ENCODE data around the gene VPS26C.

VPS26C gene

GRCh38 chr21:37202221-37203110 lies 64.7 kb downstream of the VPS26C start:
- no peak for DNase-seq (ENCODE audit: low spot score)

GRCh38 chr21:37200641-37201480 lies 66.3 kb downstream of the VPS26C start:
- no peak for DNase-seq (ENCODE audit: low spot score)

GRCh38 chr21:37199057-37199924 lies 67.8 kb downstream of the VPS26C start:
- DNase-seq (ENCODE audit: low spot score) = no peak

- no peak for DNase-seq (ENCODE audit: low spot score)
Observed at GRCh38 chr21:37197746-37198145, 69.4 kb downstream of the VPS26C start.

DNA sequence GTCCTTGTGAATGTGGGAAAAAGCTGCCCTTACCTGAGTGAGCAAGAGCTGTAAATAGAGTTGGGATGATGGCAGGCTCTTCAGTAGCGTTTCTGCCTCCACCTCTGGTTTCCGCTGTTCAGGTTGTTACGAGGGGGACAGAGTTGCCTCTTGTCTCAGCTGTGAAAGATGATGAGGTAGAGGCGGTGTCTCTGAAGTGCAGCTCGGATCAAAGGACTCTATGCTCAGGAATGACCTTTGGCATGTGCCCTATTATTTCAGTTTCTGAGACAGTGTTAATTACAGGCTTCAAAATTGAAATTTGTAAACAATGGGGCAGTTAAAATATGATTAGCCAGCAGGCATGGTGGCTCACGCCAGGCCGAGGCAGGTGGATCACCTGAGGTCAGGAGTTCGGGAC lies 70.3 kb downstream of the VPS26C start:
- no peak for DNase-seq (ENCODE audit: low spot score)

- DNase-seq (ENCODE audit: low spot score) = no peak
Observed at GRCh38 chr21:37195610-37196009, 71.5 kb downstream of the VPS26C start.

DNA sequence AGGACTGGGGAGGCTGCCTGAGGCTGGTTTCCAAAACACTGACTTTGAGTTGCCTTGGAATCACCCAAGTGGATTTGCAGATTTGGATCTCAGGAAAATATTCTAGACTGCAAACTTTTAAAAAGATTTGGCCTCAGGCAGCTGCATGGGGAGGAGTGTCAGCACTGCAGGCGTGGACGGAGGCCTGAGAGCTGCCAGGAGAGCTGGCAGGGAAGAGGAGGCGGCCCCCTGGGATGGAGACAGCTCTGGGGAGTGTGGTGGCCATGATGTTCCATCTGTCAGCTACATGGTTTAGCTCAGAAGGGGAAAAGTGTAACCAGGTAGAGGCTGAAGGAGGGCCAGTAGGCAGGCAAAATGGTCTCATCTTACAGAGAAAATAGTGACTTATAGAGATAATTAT lies 72.1 kb downstream of the VPS26C start:
- DNase-seq (ENCODE audit: low spot score) = no peak

DNA sequence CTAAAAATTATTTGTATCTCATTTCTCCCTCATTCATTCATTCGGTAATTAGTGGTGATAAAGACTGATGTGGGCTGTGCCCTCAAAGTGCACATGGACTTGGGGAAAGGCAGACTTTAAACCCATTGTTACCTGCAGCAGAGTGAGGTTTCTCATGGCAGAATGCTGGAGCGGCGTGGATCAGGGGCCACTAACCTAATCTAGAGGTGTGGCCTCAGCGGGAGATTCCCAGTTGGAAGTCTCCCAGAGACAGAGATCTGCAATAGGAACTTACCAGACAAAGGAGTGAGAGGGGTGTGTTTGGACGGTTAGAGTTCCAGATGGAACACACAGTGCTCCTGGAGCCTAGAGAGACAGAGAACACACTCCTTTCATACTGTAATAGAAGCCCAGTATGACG lies 73.5 kb downstream of the VPS26C start:
- no peak for DNase-seq (ENCODE audit: low spot score)

DNA sequence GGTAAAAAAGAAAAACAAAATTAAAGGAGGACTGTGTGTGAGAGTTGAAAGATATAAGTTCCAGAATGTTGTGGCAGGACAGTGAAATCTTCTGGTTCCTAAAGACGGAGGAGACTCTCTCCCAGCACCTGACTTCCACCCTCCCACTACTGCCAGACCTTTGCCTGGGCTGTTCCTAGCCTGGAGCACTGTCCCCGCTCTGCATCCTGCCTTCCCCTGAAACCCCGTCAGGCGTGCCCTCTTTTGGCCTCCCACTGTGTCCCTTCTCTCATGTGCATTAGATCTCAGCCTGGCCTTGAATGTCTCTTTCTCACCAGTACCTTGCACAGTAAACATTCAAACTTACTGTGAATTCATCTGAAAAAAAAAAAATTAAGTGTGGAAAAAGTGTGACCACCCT lies 74.1 kb downstream of the VPS26C start:
- no peak for DNase-seq (ENCODE audit: low spot score)

DNA sequence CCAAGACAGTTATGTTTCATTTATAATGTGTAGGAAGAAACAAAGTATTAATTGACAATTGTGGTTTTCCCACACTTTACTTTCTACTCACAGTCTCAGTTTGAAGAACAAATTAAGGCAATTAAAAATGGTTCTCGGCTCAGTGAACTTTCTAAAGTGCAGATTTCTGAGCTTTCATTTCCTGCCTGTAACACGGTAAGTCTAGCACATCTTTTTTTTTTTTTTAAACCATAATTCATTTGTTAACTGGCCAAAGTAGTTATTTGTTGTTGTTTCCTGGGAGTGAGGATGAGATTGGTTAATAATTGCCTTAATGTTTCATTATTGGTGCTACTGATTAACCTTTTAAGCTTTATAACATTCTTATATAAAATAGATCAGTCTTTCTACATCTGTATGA lies 75.1 kb downstream of the VPS26C start:
- no peak for DNase-seq (ENCODE audit: low spot score)

- DNase-seq (ENCODE audit: low spot score) = no peak
Observed at GRCh38 chr21:37188825-37189224, 78.3 kb downstream of the VPS26C start.

DNA sequence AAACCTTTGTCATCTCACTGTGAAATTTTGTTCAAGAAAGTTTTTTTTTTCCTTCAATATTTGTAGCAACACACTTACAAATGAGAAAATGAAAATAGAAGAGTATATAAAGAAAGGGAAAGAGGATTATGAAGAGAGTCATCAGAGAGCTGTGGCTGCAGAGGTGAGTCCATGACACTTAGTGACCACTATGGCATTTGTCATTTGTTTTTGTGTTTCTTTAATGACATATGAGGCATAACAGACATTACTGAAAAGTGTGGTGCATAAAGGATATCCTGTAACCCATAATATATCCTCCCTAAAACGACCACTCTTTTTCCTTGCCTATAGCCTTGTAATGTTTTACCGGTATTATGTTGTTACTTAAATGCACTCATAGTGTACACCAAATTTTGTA lies 80.2 kb downstream of the VPS26C start:
- no peak for DNase-seq (ENCODE audit: low spot score)

DNA sequence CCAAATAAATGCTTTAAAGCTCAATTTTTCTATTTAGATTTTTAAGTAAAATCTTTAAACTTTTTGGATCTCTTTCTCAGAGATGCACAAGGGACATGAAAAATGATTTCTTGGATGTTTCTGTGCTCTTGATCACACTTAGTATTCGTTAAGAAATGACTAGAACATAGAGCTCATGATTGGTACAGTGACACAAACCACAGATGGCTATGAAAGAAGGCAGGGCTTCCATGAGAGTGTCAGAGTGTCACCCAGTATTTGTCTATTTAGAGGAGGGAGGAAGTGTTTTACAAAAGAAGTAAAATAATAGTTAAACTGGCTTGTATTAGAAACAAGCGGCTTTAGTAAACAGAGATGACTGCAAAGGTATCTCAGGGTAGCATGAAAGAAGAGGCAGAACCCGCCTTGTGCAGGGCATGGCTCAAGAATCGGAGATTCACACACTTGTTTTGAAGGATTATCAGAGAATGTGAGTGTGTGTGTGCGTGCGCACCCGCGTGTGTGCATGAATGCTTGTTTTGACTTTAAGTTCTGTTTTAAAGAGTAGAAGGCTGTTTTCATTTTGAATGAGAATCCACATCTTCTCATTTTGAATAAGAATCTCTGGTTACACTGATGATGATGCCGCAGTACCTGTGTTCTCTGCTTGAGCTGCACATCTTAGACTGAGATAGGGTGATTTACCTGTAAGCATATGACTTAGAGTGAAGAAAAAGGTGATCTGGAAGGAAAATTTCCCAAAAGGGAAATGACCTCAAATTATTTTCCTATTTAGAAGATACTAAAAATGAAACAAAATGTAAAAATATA lies 82.1 kb downstream of the VPS26C start:
- DNase-seq (ENCODE audit: low spot score) = no peak

- DNase-seq (ENCODE audit: low spot score) = no peak
Observed at GRCh38 chr21:37183749-37184148, 83.4 kb downstream of the VPS26C start.

GRCh38 chr21:37182222-37182621 lies 84.9 kb downstream of the VPS26C start:
- no peak for DNase-seq (ENCODE audit: low spot score)

DNA sequence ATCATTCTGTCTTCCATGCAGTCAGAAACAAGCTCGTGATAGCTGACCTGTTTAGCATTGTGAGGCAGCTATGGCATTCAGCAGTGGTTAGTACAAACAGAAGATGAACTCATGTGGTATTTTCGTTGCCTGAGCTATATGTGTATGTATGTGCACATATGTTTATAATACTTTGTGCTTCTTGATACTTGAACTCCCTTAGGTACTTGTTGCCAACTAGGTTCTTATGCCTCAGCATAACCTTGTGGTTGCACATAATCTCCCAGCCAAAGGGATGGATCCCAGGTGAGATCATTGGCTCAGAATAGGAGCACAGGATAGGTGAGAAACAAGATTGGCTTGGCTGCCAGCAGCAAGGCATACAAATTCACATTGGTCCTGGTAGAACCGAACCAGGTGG lies 86.1 kb downstream of the VPS26C start:
- no peak for DNase-seq (ENCODE audit: low spot score)

GRCh38 chr21:37176716-37177115 lies 90.4 kb downstream of the VPS26C start:
- no peak for DNase-seq (ENCODE audit: low spot score)

All from Ammon's horn (tissue), 1 donor.